SKM-1 (cell line): Measurements from ENCODE around the gene COL16A1.

Experiments used
- DNase-seq: peaks from one replicate; lab custom pipeline; 2025; ENCODE audit not compliant: unreplicated experiment; lab: John Stamatoyannopoulos, UW

The COL16A1 gene

GRCh38 chr1:31703431-31704270 is at the start of gene COL16A1:
Gene COL16A1, minus strand, starts transcription at chr1:31704017. Its CDS starts 1,824 bp downstream, at chr1:31702193.
- no peak for DNase-seq

DNA sequence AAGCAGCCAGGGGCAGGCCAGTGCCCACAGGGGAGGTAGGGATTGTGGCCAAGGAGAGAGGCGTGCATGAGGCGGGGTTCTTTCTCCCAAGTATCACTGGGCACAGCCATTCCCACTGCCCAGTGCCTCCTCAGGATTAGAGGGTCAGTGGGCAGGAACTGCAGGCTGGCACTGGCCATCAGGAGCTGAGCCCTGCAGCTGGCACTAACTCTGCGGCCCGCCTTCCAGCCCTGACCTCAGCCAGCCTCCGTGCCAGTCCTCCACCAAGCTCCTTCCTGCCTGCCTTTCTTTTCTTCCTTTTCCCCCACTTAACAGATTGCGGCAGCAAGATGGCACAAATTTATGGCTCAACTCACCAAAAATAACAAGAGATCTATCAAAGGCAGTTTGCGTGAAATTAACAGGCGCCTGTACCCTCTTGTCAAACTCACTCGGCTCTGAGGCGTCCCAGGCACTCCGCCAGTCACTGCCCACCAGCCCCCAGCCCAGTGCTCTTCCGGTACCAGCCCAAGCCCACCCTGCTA is 49.2 kb upstream of the COL16A1 start:
- DNase-seq: no peak

DNA sequence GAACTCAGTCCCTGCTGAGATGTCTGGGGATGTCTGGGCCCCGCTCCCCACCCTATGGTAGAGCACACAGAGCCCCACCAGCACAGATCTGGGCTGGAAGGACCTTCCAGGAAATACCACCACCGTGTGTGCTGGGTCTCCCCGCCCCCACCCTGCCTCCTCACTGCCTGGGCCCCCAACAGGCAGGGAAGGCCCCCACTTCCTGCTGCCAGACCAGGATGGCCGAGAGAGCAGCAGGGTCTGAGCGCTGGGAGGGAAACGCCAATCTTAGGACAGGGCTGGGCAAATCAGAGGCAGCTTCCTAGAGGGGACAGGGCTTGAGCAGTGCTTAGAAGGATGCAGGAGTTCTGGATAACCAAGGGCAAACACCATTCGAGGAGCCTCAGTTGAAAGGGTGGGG is 48.4 kb upstream of the COL16A1 start:
- no peak for DNase-seq

GRCh38 chr1:31751822-31752241 is 48.0 kb upstream of the COL16A1 start:
- no peak for DNase-seq

GRCh38 chr1:31750858-31751510 is 47.2 kb upstream of the COL16A1 start:
- DNase-seq: peak; percentile 13

DNA sequence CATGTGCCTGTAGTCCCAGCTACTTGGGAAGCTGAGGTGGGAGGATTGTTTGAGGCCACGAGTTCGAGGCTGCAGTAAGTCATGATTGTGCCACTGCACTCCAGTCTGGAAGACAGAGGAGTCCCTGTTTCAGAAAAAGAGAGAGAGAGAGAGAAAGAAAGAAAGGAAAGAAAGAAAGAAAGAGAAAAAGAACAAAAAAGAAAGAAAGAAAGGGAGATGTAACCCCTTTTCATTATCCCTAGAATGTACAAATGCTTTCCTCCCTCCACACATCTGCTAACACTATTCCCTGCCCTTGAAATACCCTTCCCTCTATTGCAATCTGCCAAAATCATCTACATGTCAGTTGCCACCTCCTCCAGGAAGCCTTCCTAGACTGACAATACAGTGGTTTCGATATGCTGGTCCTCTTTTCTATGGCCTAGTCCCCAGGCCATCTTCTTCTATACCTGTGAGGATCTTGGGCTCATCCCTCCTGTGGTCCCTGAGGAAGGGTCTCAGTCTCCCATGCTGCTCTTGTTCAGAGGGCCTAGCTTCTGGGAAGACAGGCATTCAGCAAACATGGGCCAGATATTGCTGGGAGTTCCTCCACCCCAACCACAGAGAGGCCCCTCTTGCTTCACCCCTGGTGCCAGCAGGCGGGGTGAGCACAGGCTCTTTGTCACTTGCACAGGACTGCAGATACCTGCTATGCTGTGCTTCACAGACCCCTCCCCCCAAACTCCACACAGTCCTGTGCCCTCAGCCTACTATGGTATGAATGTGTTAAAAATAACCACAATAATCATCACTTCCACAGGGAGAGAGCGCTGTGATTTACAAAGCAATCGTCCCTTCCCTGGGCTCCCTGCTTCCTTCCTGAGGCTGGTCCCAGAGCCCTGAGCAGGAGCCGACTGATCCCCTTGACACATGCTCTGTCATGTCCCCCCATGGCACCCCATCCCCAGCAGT is 46.2 kb upstream of the COL16A1 start:
- peak; percentile 33 for DNase-seq

DNA sequence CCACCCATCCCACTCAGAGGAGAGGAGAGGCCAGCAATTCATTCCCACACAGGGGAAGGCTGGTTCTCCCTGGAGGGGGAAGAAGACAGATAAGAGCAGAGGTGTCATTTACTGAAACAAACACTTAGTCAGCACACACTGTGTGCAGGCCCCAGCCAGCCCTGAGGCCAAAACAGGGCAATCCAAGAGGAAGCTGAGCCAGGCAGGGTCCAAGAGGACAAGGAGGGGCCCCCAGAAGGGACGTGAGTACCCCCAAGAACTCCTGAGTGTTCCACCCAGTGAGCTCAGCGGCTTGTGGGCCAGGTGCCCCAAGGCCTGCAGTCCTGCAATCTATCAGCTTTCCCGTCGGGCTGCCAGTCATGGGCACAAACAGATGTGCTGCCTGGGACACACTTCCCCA is 44.5 kb upstream of the COL16A1 start:
- DNase-seq: no peak

DNA sequence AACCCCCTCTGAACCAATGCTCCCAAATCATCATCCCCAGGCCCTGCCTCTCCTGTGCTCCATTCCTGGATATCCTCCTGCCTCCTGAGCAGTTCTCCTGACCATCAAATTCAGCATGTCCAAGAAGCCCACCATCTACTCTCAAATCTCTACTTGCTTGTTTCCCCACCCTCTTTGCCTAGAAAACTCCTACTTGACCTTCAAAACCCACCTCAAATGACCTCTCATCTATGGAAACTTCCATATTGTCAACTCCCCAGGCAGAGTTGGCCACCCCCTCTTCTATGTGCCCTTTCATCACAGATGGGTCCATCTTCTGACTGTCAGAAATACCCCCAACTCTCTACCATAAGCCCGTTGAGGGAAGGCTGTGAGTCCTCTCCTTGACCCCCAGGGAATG is 43.5 kb upstream of the COL16A1 start:
- DNase-seq: no peak

DNA sequence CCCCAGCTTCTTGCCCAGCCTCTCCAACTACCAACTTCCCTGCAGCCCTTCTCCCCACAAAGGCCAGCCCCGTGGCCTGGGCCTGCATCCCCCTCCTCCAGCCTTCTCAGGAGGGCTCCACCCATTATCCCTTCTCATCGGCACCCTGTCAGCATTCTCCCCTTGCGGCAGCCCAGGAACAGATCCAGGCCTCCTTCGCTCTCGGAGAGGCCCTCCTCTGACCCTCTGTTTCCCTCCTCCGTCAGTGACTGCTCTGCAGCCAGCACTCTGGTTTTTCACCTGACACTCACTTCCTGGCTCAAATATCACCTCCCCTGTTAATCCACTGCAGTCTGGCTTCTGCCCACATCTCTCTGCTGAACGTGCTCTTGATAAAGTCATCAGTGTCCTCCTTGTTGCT is 42.9 kb upstream of the COL16A1 start:
- DNase-seq: no peak

DNA sequence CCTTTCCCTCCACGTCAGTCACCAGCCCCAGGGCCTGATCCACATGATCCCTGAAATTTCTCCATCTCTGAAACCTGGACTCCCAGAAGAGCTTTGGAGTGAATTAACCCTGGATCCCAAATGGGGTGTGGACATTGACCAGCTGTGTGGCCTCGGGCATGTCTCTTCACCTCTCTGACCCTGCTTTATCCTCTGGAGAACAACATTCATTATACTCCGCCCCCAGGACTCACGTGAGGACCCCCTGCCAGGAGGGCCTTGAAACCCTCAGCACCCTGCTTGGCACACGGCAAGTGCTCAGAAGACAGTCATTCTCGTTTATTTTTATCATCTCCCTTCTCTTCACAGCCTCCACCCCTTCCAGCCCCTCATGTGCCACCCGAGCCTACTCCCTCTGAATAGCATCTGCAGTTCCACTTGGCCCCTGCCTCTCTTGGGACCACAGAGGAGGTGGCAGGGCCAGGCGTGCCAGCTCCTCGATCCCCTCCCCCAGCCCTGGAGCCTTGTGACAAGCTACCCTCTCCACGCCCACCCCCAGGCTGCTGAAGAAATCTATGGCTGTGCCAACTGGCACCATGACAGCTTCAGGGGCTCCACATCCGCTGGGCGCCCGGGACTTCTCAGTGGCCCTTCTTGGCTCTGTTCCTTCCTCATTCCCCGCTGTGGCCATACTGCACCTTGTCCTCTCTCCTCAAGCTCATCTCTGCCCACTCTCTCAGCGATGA is 42.3 kb upstream of the COL16A1 start:
- DNase-seq: no peak

GRCh38 chr1:31745096-31745945 is 41.5 kb upstream of the COL16A1 start:
- peak; percentile 44 for DNase-seq

DNA sequence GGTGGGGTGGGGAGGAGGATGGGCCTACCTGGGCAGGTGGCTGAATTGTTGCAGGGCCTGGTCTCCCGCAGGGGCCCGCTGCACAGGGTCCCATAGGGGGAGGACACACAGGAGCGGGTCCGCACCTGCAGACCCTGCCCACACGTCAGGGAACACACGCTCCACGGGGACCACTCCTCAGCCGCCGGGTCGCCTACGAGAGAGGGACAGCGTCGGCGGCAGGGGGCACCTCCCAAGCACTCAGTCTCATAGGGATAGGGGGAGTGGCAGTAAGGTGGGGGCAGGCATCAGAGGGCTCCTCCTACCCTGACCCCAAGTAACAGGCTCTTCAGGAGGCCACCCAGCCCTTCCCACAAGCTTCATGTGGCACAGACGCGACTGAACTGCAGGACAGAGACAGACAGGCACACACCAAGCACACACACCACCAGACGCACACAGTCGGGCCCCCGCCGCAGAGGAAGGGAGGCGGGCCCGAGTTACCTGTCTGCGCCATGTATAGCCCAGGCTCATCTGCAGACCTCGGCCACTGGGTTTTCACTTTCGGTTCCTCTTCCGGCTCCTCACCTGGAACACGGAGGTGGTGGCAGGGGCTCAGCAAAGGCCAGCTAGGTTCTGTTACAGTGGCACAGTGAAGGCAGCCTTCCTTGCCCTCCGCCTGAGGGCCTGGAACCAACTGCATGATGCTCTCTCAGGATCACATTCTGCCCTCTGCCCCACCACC is 40.5 kb upstream of the COL16A1 start:
- DNase-seq: no peak

DNA sequence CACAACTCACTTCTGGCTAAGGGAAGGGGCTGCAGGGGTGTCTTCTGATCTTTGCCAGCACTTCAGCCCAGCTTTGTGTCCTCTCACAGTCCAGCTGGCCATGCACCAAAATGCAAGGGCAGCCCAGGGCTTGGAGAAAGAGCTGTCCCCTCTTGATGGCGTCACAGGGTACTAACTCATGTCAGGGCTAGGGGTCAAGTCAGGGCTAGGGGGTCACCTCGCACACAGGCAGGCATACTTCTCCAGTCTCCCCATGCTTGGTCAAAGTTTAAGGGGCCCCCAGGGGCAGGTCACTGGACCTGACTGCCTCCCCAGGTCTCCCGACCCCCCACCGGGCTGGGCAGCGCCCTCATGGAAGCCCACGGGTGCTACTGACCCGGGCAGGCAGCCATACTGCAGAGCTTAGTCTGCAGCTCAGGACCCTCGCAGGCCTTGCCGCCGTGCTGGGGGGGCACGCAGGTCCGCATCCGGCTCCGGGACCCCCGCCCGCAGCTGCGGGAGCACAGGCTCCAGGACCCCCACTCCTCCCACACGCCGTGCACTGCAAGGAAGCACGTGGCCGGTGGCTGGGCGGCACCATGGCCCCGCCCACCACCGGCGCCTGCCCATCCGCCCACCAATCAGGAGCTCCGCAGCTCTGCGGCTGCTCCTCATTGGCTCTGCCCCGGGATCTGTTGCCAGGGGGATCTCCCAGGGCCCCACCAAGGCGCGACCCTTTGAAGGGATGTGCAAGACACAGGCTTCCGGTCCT is 38.8 kb upstream of the COL16A1 start:
- DNase-seq: no peak

GRCh38 chr1:31739346-31739745 is 35.5 kb upstream of the COL16A1 start:
- DNase-seq: no peak

GRCh38 chr1:31736675-31737074 is 32.9 kb upstream of the COL16A1 start:
- DNase-seq: no peak

DNA sequence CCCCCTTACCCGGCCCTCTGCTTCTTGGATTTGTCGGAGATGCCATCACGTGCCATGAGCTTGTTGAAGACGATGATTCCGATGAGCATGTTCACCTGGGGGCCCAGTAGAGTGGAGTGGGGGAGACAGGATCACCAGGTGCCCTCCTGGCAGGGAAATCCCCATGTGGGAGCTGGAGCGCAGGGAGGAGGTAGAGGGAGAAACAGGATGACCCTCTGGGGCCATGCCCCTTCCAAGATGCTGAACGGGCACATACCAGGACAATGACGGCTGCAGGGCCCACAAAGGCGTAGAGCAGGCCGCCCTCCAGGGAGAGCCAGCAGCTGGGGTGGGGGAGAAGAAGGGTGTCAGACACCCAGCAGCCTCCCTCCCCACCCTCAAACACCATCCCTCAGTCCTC is 31.8 kb upstream of the COL16A1 start:
- DNase-seq: no peak

GRCh38 chr1:31734582-31735107 is 30.8 kb upstream of the COL16A1 start:
- DNase-seq: no peak
